T-cell (primary cell): ENCODE measurements around the gene CTSW. TPM values are rescaled to one million over a fixed set of nuclear protein-coding genes. Genes with fewer than 3 reads are reported as not detected.

ENCODE experiments used
- ATAC-seq, 4 experiments: fragments of 200-7000 bp in 3 of 4; fragments of 150-1000 bp in 1 of 4; cut with Tn5 transposase; replicated peaks in 1 of 4; 1 replicate in 3 of 4; 2 replicates in 1 of 4; pipeline ENCODE4 v1.10.0; 2021; ENCODE audit warnings: moderate library complexity in 3 of 4, mild to moderate bottlenecking in 2 of 4, moderate number of reproducible peaks in 1 of 4
- CTCF ChIA-PET, 2 donors: fragments of 300-600 bp; sonication (Branson Sonifier 250); formaldehyde crosslinking; loops; one replicate each; lab custom pipeline; 2022; ENCODE audit warnings: antibody characterized with exemption in 2 of 2; lab: Charles Lee
- POLR2A ChIA-PET, 2 donors: fragments of 300-600 bp; sonication (Branson Sonifier 250); formaldehyde crosslinking; loops; one replicate each; lab custom pipeline; 2022; ENCODE audit warnings: antibody characterized with exemption in 2 of 2; lab: Charles Lee
- DNase-seq, 35 experiments: peaks; one replicate each; pipeline versions ENCODE4 v3.0.0 to v3.0.0-alpha.2; 2013 to 2023
- H3K27ac ChIP-seq: one replicate; pipeline ENCODE4 v1.5.1; 2013; ENCODE audit warnings: low read length
- H3K27me3 ChIP-seq, 2 experiments: replicated peaks in 1 of 2; 1 replicate in 1 of 2; 2 replicates in 1 of 2; pipeline versions ENCODE4 v1.6.1 to v1.7.0; 2013; ENCODE audit warnings: low read length in 1 of 2, mixed read lengths in 1 of 2; ENCODE audit not compliant: control insufficient read depth in 2 of 2, insufficient read depth in 2 of 2; ENCODE audit errors: extremely low read depth in 1 of 2
- H3K36me3 ChIP-seq, 2 donors: 1 replicate in 1 of 2; 2 replicates in 1 of 2; pipeline versions ENCODE4 v1.6.1 to v1.7.0; 2013; ENCODE audit warnings: low read length in 1 of 2; ENCODE audit not compliant: control insufficient read depth in 2 of 2, insufficient read depth in 1 of 2; ENCODE audit errors: extremely low read depth in 1 of 2
- H3K4me1 ChIP-seq, 2 experiments: 1 replicate in 1 of 2; 2 replicates in 1 of 2; pipeline versions ENCODE4 v1.6.1 to v1.7.0; 2013; ENCODE audit warnings: low read length in 2 of 2, mixed read lengths in 1 of 2; ENCODE audit not compliant: insufficient read depth in 2 of 2, control insufficient read depth in 1 of 2; ENCODE audit errors: extremely low read depth in 1 of 2
- H3K4me3 ChIP-seq, 2 donors: 1 replicate in 1 of 2; 2 replicates in 1 of 2; pipeline versions ENCODE4 v1.5.1 to v1.7.0; 2013; ENCODE audit warnings: mild to moderate bottlenecking in 2 of 2, low read length in 1 of 2, moderate library complexity in 1 of 2; ENCODE audit not compliant: control insufficient read depth in 1 of 2; ENCODE audit errors: extremely low read depth in 1 of 2
- H3K9me3 ChIP-seq: 2 replicates; pipeline ENCODE4 v1.7.0; 2013
- H3K27ac Mint-ChIP-seq, 2 donors: one replicate each; pipeline ENCODE4 v1.8.0; 2020 to 2021; ENCODE audit warnings: mild to moderate bottlenecking in 2 of 2, mixed read lengths in 2 of 2
- H3K27me3 Mint-ChIP-seq, 2 donors: one replicate each; pipeline ENCODE4 v1.8.0; 2021 to 2022; ENCODE audit warnings: mixed read lengths in 2 of 2
- H3K36me3 Mint-ChIP-seq: one replicate; pipeline ENCODE4 v1.8.0; 2021; ENCODE audit warnings: mixed read lengths
- H3K4me1 Mint-ChIP-seq, 3 donors: one replicate each; pipeline ENCODE4 v1.8.0; 2020 to 2022; ENCODE audit warnings: mixed read lengths in 3 of 3, mild to moderate bottlenecking in 1 of 3
- H3K4me3 Mint-ChIP-seq, 3 donors: one replicate each; pipeline ENCODE4 v1.8.0; 2020 to 2022; ENCODE audit warnings: mild to moderate bottlenecking in 3 of 3, mixed read lengths in 3 of 3, moderate library complexity in 3 of 3
- H3K9me3 Mint-ChIP-seq, 3 donors: one replicate each; pipeline ENCODE4 v1.8.0; 2020 to 2022; ENCODE audit warnings: mixed read lengths in 3 of 3
- WGBS: methylation state at CpG from one replicate; pipeline ENCODE4 v1.1.5; 2013; ENCODE audit warnings: missing lambda C conversion rate; ENCODE audit not compliant: insufficient coverage; 5-methylcytosine and 5-hydroxymethylcytosine counted together
- total RNA-seq, 35 experiments: library from RNA in 6 of 35; stranded (reverse) in 6 of 35; fragments of 120-200 nt in 1 of 35; gene quantifications; one replicate each; pipeline versions ENCODE4 v1.2.1 to v1.2.4 and lab custom pipeline; 2013 to 2026

The CTSW gene
- total RNA-seq, 5 donors from 2014 or later (not counting 1 experiment from before 2014, with no cell fraction given), result 45.3 to 127 (median 66.4) TPM

GRCh38 chr11:65897020-65897471 is 17.4 kb downstream of the CTSW start:
- Mint-ChIP-seq H3K27me3 (peaks cover 0 to 3% of the 10 kb centered on the region in 2 donors), H3K9me3 (no peaks in the 10 kb centered on the region), H3K27ac (no peak overlapping the region), H3K4me1 (peaks cover 29 to 44% (median 31%) of the 10 kb centered on the region in 3 donors), H3K4me3 (no peak overlapping the region), H3K36me3 (no peaks in the 10 kb centered on the region)
- Histone ChIP-seq H3K4me3 (no peak overlapping the region), H3K9me3 (no peaks in the 10 kb centered on the region), H3K36me3 (no peaks in the 10 kb centered on the region), H3K27ac (no peak overlapping the region), H3K27me3 (peaks cover 0 to 23% of the 10 kb centered on the region in 2 experiments), H3K4me1 (peaks cover 19 to 60% of the 10 kb centered on the region in 2 experiments)
- 100% methylated on average over 1 of the region's 4 CpGs for WGBS
- CTCF ChIA-PET, result interaction anchor here in 1 of 2 donors (0.7 to 0.8 kb wide), 2 partner anchors 12 to 494 kb away, joined by 3 to 4 read pairs; no protein-coding TSS in a partner anchor
- DNase-seq (no peak), ATAC-seq (no peak)
- POLR2A ChIA-PET, result no interaction called here

DNA sequence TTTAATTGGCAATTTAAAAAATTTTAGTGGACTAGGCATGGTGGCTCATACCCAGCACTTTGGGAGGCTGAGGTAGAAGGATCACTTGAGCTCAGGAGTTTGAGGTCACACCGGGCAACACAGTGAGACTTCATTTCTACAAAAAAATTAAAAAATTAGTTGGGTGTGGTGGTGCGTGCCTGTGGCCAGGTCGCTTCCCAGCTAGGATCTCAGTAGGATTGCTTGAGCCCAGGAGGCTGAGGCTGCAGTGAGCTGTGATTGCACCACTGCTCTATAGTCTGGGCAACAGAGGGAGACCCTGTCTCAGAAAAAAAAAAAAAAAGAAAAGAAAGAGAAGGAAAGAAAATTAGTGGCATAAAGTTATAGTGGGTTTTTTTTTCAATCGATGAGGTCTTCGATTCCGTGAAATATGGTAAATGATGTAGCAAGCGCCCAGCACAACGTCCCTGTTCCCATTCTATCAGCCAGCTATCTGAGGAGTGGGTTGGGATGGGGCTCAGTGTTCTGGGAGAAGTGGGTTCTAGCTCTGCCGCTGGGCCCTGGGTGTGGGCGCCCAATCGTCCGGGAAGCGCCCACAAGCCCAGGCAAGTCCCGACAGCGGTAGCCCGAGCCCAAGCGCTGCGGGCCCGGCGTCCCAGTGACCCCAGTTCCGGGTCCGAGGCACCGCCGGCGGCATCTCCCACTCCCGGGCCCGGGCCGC is 19.2 kb downstream of the CTSW start:
- H3K27me3 ChIP-seq, result peaks cover 0 to 31% of the 10 kb centered on the region in 2 experiments
- Mint-ChIP-seq H3K9me3 (no peaks in the 10 kb centered on the region), H3K27me3 (peaks cover 0 to 3% of the 10 kb centered on the region in 2 donors), H3K4me3 (peak overlapping the region; percentile 56 to 78 (median 61)), H3K36me3 (no peaks in the 10 kb centered on the region), H3K4me1 (peaks cover 11 to 28% (median 13%) of the 10 kb centered on the region in 3 donors), H3K27ac (no peak overlapping the region)
- WGBS, result 24% methylated on average over 25 of the region's 28 CpGs
- CTCF ChIA-PET, result interaction anchor here (0.8 to 1.1 kb wide), 2 partner anchors 8 to 9 kb away, joined by 3 to 4 read pairs; partner anchors contain the start of gene CCDC85B (in 1 of the 2)
- H3K27ac ChIP-seq, result no peak overlapping the region
- DNase-seq (no peak), ATAC-seq (no peak)
- no peaks in the 10 kb centered on the region for H3K36me3 ChIP-seq
- H3K4me1 ChIP-seq, result peaks cover 12 to 43% of the 10 kb centered on the region in 2 experiments
- POLR2A ChIA-PET, result interaction anchor here (0.6 to 1.8 kb wide), 5 partner anchors 8 to 256 kb away, joined by 3 to 14 read pairs (median 3); partner anchors contain the start of gene CCDC85B (in 1 of the 2)
- no peak overlapping the region for H3K4me3 ChIP-seq
- H3K9me3 ChIP-seq, result no peaks in the 10 kb centered on the region

DNA sequence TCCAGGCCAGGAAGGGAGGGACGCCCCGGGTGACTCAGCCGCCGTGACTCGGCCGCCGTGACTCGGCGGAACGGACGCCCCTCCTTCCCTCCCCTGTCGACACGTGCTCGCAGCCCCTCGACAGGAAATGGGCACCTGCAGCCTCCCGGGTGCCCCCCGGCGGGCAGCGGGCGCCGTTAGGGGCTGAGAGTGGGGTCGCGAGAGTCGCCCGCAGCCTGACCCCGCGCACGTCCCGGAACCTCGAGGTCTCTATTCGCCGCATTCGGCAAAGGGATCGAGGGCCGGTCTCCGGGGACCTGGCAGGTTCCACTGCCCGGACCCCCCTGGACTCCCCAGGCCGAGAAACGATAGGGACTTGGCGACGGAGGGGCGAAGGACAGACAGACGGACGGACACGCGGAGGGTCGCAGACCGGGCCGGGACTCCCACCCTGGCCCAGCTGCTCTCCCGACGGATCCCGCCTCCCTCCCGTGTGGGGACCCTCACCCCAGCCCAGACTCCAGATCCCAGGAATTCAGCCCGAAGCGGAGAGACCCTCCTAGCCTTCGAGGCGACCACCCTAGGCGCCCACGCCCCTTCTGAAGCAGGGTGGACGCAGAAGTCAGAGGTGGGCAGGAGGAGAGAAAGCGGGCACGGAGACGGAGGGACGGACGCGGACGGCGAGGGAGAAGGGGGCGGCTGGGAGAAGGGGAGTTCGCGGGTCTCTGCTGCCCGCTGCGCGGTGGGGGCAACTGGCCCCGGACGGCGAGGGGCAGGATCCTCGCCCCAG is 19.9 kb downstream of the CTSW start:
- DNase-seq (peak in 6 of 35 experiments; percentile 15 to 59 (median 32)), ATAC-seq (peak in 2 of 4 experiments; percentile 17 to 24)
- POLR2A ChIA-PET, result interaction anchor here (0.9 to 1.8 kb wide), 2 partner anchors 9 to 256 kb away, joined by 3 to 13 read pairs; partner anchors contain the start of gene CCDC85B (in 1 of the 2)
- H3K27me3 Mint-ChIP-seq, result peaks cover 0 to 3% of the 10 kb centered on the region in 2 donors
- H3K27ac ChIP-seq, result no peak overlapping the region
- H3K27ac Mint-ChIP-seq, result no peak overlapping the region
- CTCF ChIA-PET, result no interaction called here
- H3K4me3 Mint-ChIP-seq, result peak overlapping the region; percentile 52 to 64 (median 64)
- H3K4me3 ChIP-seq, result peak overlapping the region; percentile 39 to 65
- peaks cover 0 to 31% of the 10 kb centered on the region in 2 experiments for H3K27me3 ChIP-seq
- H3K4me1 Mint-ChIP-seq, result peaks cover 5 to 22% (median 6%) of the 10 kb centered on the region in 3 donors
- H3K36me3 ChIP-seq, result no peaks in the 10 kb centered on the region
- no peaks in the 10 kb centered on the region for H3K9me3 Mint-ChIP-seq
- H3K9me3 ChIP-seq, result no peaks in the 10 kb centered on the region
- WGBS, result 2% methylated on average over 69 of the region's 78 CpGs
- H3K4me1 ChIP-seq, result peaks cover 7 to 36% of the 10 kb centered on the region in 2 experiments
- no peaks in the 10 kb centered on the region for H3K36me3 Mint-ChIP-seq

- POLR2A ChIA-PET, result interaction anchor here (0.5 to 1.8 kb wide), 6 partner anchors 8 to 395 kb away, joined by 3 to 13 read pairs (median 5); partner anchors contain the start of gene CCDC85B (in 1 of the 2)
- Histone ChIP-seq H3K4me1 (peaks cover 7 to 33% of the 10 kb centered on the region in 2 experiments), H3K4me3 (peak within 1 kb of the TSS; percentile 39 to 65), H3K27ac (peak within 1 kb of the TSS; percentile 47), H3K36me3 (no peaks in the 10 kb centered on the region), H3K27me3 (peaks cover 0 to 34% of the 10 kb centered on the region in 2 experiments), H3K9me3 (no peaks in the 10 kb centered on the region)
- CTCF ChIA-PET, result interaction anchor here (0.6 to 2.6 kb wide), 4 partner anchors 9 to 480 kb away, joined by 4 to 22 read pairs (median 13); partner anchors contain the start of genes CCDC85B (in 1 of the 2) and FIBP (in 1 of the 2)
- Mint-ChIP-seq H3K9me3 (no peaks in the 10 kb centered on the region), H3K4me3 (peak within 1 kb of the TSS; percentile 61 to 74 (median 64)), H3K27me3 (peaks cover 0 to 3% of the 10 kb centered on the region in 2 donors), H3K4me1 (peaks cover 5 to 19% (median 6%) of the 10 kb centered on the region in 3 donors), H3K36me3 (no peaks in the 10 kb centered on the region), H3K27ac (peak within 1 kb of the TSS in 1 of 2 donors; percentile 76)
- DNase-seq, result peak; percentile 64 to 96 (median 89)
- ATAC-seq, result peak; percentile 91 to 97 (median 94)
- WGBS, result under 1% methylated on average over 72 of the region's 80 CpGs
These were observed 20.7 kb downstream of the CTSW start, which contains the start of gene FOSL1 for GRCh38 chr11:65900125-65900898. Gene FOSL1, minus strand, starts transcription at chr11:65900388. Its CDS starts 49 bp downstream, at chr11:65900339.

DNA sequence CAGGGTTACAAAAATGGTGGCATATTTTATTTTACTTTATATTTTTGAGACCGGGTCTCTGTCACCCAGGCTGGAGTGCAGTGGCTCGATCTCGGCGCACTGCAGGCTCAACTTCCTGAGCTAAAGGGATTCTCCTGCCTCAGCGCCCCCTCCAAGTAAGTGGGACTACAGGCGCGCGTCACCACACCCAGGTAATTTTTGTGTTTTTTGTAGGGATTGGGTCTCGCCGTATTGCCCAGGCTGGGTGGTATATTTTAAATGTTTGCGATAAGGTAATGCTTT is 21.2 kb downstream of the CTSW start:
- Mint-ChIP-seq H3K27me3 (peaks cover 0 to 3% of the 10 kb centered on the region in 2 donors), H3K4me1 (peaks cover 5 to 16% (median 6%) of the 10 kb centered on the region in 3 donors), H3K4me3 (peak overlapping the region; percentile 61 to 74 (median 64)), H3K36me3 (no peaks in the 10 kb centered on the region), H3K27ac (peak overlapping the region in 1 of 2 donors; percentile 76), H3K9me3 (no peaks in the 10 kb centered on the region)
- ChIA-PET CTCF (interaction anchor here (0.6 to 2.6 kb wide), 4 partner anchors 9 to 481 kb away, joined by 4 to 22 read pairs (median 13); partner anchors contain the start of genes CCDC85B (in 1 of the 2) and FIBP (in 1 of the 2)), POLR2A (interaction anchor here (0.5 to 1.8 kb wide), 6 partner anchors 9 to 395 kb away, joined by 3 to 13 read pairs (median 5); partner anchors contain the start of gene CCDC85B (in 1 of the 2))
- ATAC-seq (no peak), DNase-seq (no peak)
- Histone ChIP-seq H3K27me3 (peaks cover 0 to 34% of the 10 kb centered on the region in 2 experiments), H3K4me3 (peak overlapping the region in 1 of 2 donors; percentile 65), H3K4me1 (peaks cover 7 to 33% of the 10 kb centered on the region in 2 experiments), H3K27ac (peak overlapping the region; percentile 47), H3K36me3 (no peaks in the 10 kb centered on the region), H3K9me3 (no peaks in the 10 kb centered on the region)
- WGBS, result no CpG with 5 or more reads among the region's 11 CpGs
